ENCODE measurements around the gene MCEE. TPM values are rescaled to one million over a fixed set of nuclear protein-coding genes. Genes with fewer than 3 reads are reported as not detected.
"Not testable (repeated sequence)": the region's sequence is repeated elsewhere in the genome, so short reads cannot be mapped to it uniquely, and the experiment has no call there.

Gene MCEE
- total RNA-seq, 1 donor from 2014 or later = 10.7 TPM

DNA sequence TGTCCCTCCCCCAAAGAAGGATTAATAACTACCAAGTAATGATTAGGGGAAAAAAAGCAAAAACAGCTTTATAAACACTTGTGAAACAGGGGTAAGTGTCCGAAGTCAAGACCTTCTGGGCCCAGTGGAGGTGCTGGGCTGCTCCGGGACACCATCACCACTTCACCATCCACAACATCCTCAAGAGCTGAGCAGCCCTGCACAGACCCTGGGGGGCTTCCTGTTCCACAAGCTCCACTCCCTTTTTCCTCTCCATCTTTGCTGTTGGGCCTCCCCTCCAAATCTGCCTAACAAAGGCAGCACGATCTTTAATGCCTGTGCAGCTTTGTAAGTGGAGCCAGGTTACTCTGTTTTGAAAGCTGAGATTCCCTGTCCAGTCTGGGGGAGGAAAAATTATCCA lies 46.7 kb downstream of the MCEE start:
- DNase-seq (ENCODE audit: low read depth in 2 of 2) = not testable (repeated sequence)

DNA sequence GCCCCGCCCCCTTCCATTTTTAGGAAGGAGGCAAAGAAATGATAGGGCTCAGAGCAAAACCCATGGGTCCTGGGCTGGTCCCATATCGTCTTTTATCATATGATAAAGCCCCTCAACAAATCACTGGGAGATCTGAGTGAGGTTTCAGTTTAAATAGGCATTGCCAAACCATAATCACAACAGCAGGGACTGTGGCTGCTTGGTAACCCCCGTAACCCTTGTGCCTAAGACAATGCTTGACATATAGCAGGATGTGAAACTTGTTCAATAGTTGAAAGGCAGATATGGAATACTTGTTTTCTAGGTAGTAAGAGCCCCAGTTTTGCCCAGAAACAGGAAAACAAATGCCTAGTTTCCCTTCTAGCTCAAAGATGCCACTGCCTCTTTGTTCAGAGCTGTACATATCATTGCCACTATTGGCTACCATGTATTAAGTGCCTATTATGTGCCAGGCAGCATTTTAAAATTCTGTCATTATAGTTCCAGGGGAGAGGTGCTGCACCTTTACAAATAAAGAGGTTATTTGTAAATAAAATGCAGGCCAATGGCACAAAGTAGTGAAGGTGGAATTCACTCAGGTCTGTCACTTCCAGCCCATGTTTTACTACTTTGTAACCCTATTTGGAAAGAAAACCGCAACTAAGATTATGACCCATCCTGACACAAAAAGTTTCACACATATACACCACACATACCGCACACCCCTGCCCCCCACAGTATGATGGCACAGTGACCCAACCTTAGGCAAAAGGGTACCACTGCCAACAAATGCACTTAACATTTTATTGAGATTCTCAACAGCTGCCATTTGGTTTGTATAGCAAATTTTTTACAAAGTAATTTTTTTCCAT lies 47.4 kb downstream of the MCEE start:
- no peak for DNase-seq (ENCODE audit: low read depth in 2 of 2)

DNA sequence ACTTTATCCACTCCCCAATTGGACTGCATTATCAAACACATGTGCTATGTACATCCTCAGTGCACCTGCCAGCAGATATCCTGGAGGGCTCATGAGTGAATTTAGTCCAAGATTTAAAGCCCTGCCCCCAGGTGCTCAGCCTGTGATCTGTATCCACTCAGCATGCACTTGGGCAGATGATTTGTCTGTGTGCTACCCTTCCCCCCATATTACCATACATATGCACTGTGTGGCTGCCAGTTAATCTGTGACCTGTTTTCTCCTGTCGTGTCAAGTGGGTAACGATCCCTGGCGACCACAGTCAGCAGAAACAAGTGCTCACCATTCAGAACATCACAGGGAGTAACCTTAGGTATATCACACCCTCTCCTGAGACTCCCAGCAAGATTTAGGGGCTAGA lies 51.4 kb downstream of the MCEE start:
- no peak for DNase-seq (ENCODE audit: low read depth in 2 of 2)

GRCh38 chr2:71074893-71075395 lies 55.1 kb downstream of the MCEE start:
- DNase-seq (ENCODE audit: low read depth in 2 of 2) = no peak

DNA sequence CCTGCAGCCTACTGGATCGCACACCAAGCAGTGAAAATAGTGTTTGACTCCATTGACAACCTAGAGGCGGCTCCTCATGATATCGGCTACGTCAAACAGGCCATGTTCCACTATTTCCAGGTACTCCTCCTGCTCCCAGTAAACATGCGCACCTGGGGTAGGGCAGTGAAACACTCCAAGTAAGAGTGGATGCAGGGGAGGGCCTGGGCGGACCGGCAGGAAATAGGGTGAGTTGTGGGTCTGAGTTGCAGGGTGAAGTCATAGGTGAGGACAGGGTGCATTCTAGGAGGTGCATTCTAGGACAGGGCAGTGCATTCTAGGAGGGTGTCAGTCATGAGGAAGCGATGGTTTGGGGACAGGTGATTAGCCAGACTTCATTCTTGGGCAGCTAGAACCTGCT lies 56.6 kb downstream of the MCEE start:
- no peak for DNase-seq (ENCODE audit: low read depth in 2 of 2)

- DNase-seq (ENCODE audit: low read depth in 2 of 2) = no peak
Observed at GRCh38 chr2:71072492-71072891, 57.5 kb downstream of the MCEE start.

- peak; percentile 55 to 62 for DNase-seq (ENCODE audit: low read depth in 2 of 2)
Observed at GRCh38 chr2:71071681-71072398, 58.2 kb downstream of the MCEE start.

GRCh38 chr2:71070294-71071093 lies 59.5 kb downstream of the MCEE start:
- peak; percentile 44 to 70 for DNase-seq (ENCODE audit: low read depth in 2 of 2)

DNA sequence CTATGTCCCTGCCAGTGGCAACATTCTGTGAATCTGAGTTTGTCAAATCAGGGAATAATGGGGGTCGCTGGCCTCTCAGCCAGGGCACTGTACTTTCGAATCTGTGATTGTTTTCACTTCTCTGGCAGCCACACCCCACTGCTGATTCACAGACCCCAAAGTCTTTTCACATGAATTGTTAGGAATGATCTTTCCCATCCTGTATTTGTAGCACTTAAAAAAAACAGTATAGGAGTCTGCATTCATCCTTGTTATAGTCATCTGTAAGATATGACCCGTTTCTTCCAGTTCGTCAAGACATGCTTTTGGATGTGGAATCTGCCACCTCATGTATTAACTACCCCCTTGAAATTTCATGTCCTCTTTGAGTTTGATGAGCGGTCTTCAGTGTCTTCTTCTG lies 60.7 kb downstream of the MCEE start:
- peak; percentile 11 to 39 for DNase-seq (ENCODE audit: low read depth in 2 of 2)

DNA sequence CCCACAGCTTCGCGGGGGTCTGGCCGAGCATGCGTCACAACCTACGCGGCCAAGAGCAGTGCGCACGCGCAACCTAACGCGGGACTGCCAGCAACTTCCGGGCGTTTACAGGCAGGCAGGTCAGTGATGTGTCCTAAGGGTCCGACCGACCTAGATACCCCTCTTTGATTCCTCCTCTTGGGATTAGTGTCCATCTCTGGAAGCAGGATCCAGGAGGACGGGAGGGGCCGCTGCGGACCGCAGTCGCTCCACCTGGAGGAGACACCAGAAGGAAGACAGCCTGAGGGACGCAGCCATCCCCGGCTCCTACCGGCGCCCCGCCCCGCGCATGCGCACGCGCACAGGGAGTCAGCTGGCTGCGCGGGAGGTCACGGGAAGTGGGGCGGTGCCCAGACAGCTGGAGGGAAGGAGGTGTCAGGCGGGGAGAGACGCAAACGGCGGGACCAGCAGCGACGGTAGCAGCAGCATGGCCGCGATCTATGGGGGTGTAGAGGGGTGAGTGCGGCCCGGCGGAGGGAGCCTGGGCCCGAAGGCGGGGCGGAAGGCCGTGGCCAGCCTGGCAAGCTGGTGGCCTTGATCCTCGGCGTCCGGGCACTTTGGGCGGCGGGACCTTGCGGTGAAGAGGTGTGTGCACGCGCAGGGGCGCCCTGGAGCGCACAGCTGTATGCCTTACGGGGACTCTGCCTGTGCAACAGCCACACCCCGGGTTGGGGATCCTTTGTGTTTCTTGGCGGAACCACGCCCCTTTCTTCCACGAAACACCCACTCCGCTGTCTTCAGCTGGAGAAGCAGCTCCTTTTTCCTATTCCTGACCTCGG lies 61.6 kb downstream of the MCEE start, which contains the start of gene NAGK:
Gene NAGK (plus strand): TSS at position 431 of the 818 bp plus-strand sequence. CDS start 36 bp downstream, at position 467.
- DNase-seq (ENCODE audit: low read depth in 2 of 2) = peak; percentile 95 to 97

DNA sequence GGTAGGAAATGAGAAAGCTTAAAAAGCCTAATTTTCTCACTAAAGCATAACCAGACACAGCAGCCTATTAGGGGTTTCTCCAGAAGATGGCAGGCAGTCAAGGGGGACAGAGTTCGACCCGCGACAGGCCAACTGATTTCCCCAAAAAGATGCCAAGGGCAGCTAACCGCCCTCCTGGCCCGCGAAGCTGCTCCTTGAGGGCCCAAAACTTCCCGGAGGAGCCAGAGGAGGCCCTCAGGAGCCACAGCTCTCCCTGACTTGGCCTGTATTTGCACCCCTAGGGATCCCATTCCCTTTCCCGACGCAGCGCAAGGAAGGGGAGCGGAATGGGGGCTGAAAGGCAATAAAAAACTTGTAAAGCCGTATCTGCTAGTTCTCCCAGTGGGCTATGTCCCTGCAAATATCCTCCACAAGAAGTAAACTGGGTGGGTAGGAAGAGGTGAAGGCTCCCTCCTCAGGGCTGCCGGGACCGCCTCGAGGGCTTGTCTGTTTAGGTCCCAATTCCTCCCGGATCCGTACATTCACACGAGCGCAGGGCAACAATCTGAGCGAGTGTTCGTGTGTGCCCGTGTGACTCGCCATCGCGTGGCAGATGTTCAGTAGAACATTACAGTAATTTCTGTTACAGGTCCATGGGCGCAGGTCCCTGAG lies 62.3 kb downstream of the MCEE start:
- DNase-seq (ENCODE audit: low read depth in 2 of 2) = peak in 1 of 2 donors; percentile 3

DNA sequence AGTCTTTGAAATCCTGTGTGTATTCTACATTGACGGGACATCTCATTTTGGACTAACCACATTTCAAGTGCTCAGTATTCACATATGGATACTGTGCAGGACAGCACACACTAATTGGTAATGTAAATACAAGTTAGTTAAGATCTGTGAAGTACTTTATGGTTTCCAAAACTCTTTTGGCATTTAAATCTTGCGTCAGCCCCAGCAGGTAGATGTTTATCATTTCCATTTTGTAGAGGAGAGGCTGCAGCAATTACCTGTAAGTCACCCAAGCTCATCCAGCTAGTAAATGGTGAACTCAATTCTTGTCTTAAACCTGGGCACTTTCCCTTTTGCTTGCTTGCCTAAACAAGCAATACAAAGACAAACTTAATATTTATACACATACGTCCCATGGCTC lies 63.2 kb downstream of the MCEE start:
- DNase-seq (ENCODE audit: low read depth in 2 of 2) = no peak

GRCh38 chr2:71064754-71065621 lies 65.0 kb downstream of the MCEE start:
- no peak for DNase-seq (ENCODE audit: low read depth in 2 of 2)

DNA sequence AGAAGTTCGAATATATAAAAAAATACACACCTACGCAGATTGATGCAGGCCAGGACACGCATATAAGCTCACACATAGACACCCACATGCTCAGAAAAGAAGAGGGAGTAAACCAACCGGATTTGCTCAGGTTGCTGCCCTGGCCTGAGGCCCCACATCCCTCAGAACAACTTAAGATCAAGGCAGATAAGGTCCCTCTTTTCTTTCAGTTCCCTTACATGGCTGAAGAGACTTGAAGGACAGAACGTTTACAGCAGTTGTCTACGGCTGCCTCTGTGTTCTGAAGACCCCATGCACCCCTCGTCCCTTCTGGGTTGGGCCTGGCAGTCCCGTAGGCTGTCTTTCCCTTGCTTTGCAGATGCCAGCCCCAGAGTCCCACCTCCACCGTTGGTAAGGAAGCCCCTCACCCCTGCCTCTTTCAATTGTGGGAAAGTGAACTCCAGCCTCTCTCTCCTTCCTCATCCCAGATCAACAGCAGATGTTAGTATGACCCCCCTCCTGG lies 65.9 kb downstream of the MCEE start:
- no peak for DNase-seq (ENCODE audit: low read depth in 2 of 2)

DNA sequence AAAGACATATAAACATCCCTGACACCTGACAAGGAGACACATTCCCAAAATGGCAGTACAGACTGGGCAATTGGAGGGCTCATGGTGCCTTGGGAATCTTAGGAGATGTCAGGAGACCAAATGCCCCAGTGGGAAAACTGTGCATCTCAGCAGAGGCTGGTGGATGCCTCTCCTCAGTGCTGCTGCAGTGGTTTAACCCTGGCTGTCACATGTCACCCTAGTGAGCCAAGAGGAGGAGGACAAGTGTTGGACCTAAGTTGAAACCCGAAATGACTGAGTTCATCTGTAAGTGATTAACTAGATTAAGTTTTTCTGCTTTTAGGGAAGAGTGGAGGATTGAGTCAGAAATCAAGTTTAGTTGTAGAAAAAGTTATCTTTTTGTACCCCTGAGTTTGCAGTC lies 66.8 kb downstream of the MCEE start:
- no peak for DNase-seq (ENCODE audit: low read depth in 2 of 2)

- DNase-seq (ENCODE audit: low read depth in 2 of 2) = no peak
Observed at GRCh38 chr2:71060871-71061270, 69.2 kb downstream of the MCEE start.

GRCh38 chr2:71060211-71060610 lies 69.8 kb downstream of the MCEE start:
- DNase-seq (ENCODE audit: low read depth in 2 of 2) = no peak

Data from lung microvascular endothelial cell (primary cell).